Trophoblast cell (in vitro differentiated cells and primary cell): ENCODE measurements around the gene RBM19.

Source experiments
- DNase-seq, 2 donors: peaks; one replicate each; pipeline ENCODE4 v3.0.0-alpha.2; 2016
- H2AFZ ChIP-seq: 2 replicates; pipeline ENCODE4 v1.6.1; 2013; ENCODE audit warnings: low read length, moderate library complexity, mild to moderate bottlenecking; ENCODE audit not compliant: insufficient read depth, poor library complexity
- H2AK5ac ChIP-seq: 2 replicates; pipeline ENCODE4 v1.6.1; 2013; ENCODE audit warnings: mild to moderate bottlenecking, low read length
- H2BK120ac ChIP-seq: 2 replicates; pipeline ENCODE4 v1.6.1; 2013; ENCODE audit warnings: low read length, mild to moderate bottlenecking, moderate library complexity; ENCODE audit not compliant: insufficient read depth, poor library complexity
- H2BK12ac ChIP-seq: 2 replicates; pipeline ENCODE4 v1.6.1; 2013; ENCODE audit warnings: mild to moderate bottlenecking, low read length, moderate library complexity
- H2BK5ac ChIP-seq: 2 replicates; pipeline ENCODE4 v1.6.1; 2013; ENCODE audit warnings: low read length, low read depth, moderate library complexity, mild to moderate bottlenecking; ENCODE audit not compliant: poor library complexity
- H3K14ac ChIP-seq: 2 replicates; pipeline ENCODE4 v1.6.1; 2013; ENCODE audit warnings: mild to moderate bottlenecking, low read length
- H3K18ac ChIP-seq: 2 replicates; pipeline ENCODE4 v1.6.1; 2013; ENCODE audit warnings: mild to moderate bottlenecking, low read length
- H3K23ac ChIP-seq: 2 replicates; pipeline ENCODE4 v1.6.1; 2013; ENCODE audit warnings: low read length
- H3K27ac ChIP-seq: 2 replicates; pipeline ENCODE4 v1.5.1; 2013; ENCODE audit warnings: low read depth, mild to moderate bottlenecking, inconsistent platforms, low read length, moderate library complexity
- H3K27me3 ChIP-seq: 2 replicates; pipeline ENCODE4 v1.6.1; 2013; ENCODE audit warnings: inconsistent platforms, mild to moderate bottlenecking, low read length, moderate library complexity; ENCODE audit not compliant: insufficient read depth
- H3K36me3 ChIP-seq, 2 experiments: 1 replicate in 1 of 2; 2 replicates in 1 of 2; pipeline ENCODE4 v1.6.1; 2013; ENCODE audit warnings: low read length in 2 of 2, mild to moderate bottlenecking in 2 of 2, moderate library complexity in 1 of 2; ENCODE audit not compliant: insufficient read depth in 2 of 2, control insufficient read depth in 1 of 2
- H3K4ac ChIP-seq: 2 replicates; pipeline ENCODE4 v1.6.1; 2013; ENCODE audit warnings: low read depth, mild to moderate bottlenecking, low read length, moderate library complexity
- H3K4me1 ChIP-seq, 2 experiments: 1 replicate in 1 of 2; 2 replicates in 1 of 2; pipeline ENCODE4 v1.6.1; 2013; ENCODE audit warnings: low read length in 2 of 2, mild to moderate bottlenecking in 2 of 2, moderate library complexity in 1 of 2; ENCODE audit not compliant: insufficient read depth in 2 of 2, control insufficient read depth in 1 of 2
- H3K4me2 ChIP-seq: 2 replicates; pipeline ENCODE4 v1.6.1; 2013; ENCODE audit warnings: inconsistent platforms, mild to moderate bottlenecking, low read length, moderate library complexity
- H3K4me3 ChIP-seq: 2 replicates; pipeline ENCODE4 v1.5.1; 2013; ENCODE audit warnings: mild to moderate bottlenecking, low read depth, low read length, inconsistent platforms
- H3K79me1 ChIP-seq: one replicate; pipeline ENCODE4 v1.6.1; 2013; ENCODE audit warnings: low read length
- H3K79me2 ChIP-seq: 2 replicates; pipeline ENCODE4 v1.6.1; 2013; ENCODE audit warnings: low read length, mild to moderate bottlenecking; ENCODE audit not compliant: control insufficient read depth, insufficient read depth, poor library complexity
- H3K9ac ChIP-seq: 2 replicates; pipeline ENCODE4 v1.6.1; 2013; ENCODE audit warnings: mild to moderate bottlenecking, low read length
- H3K9me3 ChIP-seq: 2 replicates; pipeline ENCODE4 v1.6.1; 2013; ENCODE audit warnings: low read depth, mild to moderate bottlenecking, control low read depth, inconsistent platforms, low read length; ENCODE audit not compliant: insufficient read depth
- H4K12ac ChIP-seq: 2 replicates; pipeline ENCODE4 v1.6.1; 2013; ENCODE audit warnings: low read depth, mild to moderate bottlenecking, low read length, moderate library complexity
- H4K8ac ChIP-seq: 2 replicates; pipeline ENCODE4 v1.6.1; 2013; ENCODE audit warnings: low read depth, mild to moderate bottlenecking, low read length, moderate library complexity
- H4K91ac ChIP-seq: one replicate; pipeline ENCODE4 v1.6.1; 2013; ENCODE audit warnings: low read depth, mild to moderate bottlenecking, low read length, moderate library complexity
- WGBS: extraction: QIAGEN DNeasy Blood & Tissue Kit; methylation state at CpG from one replicate; pipeline ENCODE4 v1.1.7; 2013; ENCODE audit warnings: missing lambda C conversion rate; ENCODE audit not compliant: insufficient read length, insufficient coverage; ENCODE audit errors: extremely low coverage; 5-methylcytosine and 5-hydroxymethylcytosine counted together

Gene RBM19

DNA sequence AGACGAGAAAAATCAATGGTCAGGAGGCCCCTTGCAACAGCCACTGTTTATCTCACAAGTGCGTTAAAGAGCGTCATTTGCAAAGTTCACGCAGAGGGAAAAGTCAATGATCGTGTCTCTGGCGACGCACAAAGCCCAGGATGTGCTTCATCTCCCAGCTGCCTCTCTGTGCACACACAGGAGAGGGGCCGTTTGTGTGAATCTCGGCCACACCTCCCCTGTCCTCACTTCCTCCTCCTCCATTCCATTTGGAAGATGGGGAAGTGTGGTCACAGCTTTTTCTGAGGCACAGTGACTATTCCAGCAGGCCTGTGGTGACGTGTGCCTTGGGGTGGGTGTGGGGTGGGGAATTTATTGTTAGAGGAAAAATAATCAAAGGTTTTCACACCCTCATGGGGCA lies 90.4 kb downstream of the RBM19 start:
- DNase-seq: no peak

GRCh38 chr12:113874999-113875561 lies 91.0 kb downstream of the RBM19 start:
- WGBS: no CpG with 5 or more reads among the region's 18 CpGs
- H3K14ac ChIP-seq: no peak overlapping the region
- H2BK5ac ChIP-seq: no peak overlapping the region

More for the DNA sequence above, 90.4 kb downstream of the RBM19 start:
- no peak overlapping the region for H2BK120ac ChIP-seq
- H2BK5ac ChIP-seq: no peak overlapping the region
- no peak overlapping the region for H4K8ac ChIP-seq
- H2AK5ac ChIP-seq: no peak overlapping the region
- H3K18ac ChIP-seq: no peak overlapping the region
- no peak overlapping the region for H2AFZ ChIP-seq
- H3K27ac ChIP-seq: no peak overlapping the region
- H2BK12ac ChIP-seq: no peak overlapping the region
- no peak overlapping the region for H4K12ac ChIP-seq
- no peaks in the 10 kb centered on the region for H3K27me3 ChIP-seq
- no peak overlapping the region for H3K14ac ChIP-seq
- H3K79me1 ChIP-seq: no peaks in the 10 kb centered on the region
- H3K9ac ChIP-seq: no peak overlapping the region
- H3K23ac ChIP-seq: no peak overlapping the region
- no peaks in the 10 kb centered on the region for H3K4me1 ChIP-seq
- no CpG with 5 or more reads among the region's 10 CpGs for WGBS
- no peak overlapping the region for H3K4me3 ChIP-seq
- H3K9me3 ChIP-seq: no peaks in the 10 kb centered on the region
- H3K79me2 ChIP-seq: no peaks in the 10 kb centered on the region
- H3K4me2 ChIP-seq: no peak overlapping the region
- H3K4ac ChIP-seq: no peak overlapping the region
- H4K91ac ChIP-seq: no peak overlapping the region
- H3K36me3 ChIP-seq: peaks cover 6% of the 10 kb centered on the region in 2 experiments

DNA sequence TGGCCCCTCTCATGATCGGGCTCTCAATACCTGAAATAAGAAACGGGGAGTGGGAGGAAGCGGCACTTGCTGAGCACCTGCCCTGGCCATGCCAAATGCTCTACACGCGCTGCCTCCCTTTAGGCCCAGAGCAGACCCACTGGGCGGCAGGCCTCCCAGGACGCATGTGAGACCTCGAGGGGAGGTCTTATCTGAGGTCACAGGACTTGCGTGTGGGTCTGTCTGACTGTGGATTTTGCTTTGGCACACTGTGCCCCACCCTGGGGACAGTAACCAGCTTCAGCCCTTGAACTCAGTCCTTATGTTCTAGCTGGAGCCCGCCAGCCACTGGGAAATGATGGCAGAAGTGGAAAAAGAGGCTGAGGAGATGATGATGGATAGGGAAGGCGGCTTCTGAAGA lies 91.8 kb downstream of the RBM19 start:
- Histone ChIP-seq H4K8ac (no peak overlapping the region), H2AK5ac (no peak overlapping the region), H4K12ac (no peak overlapping the region), H3K27me3 (no peaks in the 10 kb centered on the region), H2BK120ac (no peak overlapping the region), H3K9me3 (no peaks in the 10 kb centered on the region), H3K4ac (no peak overlapping the region), H3K14ac (no peak overlapping the region), H3K79me1 (no peaks in the 10 kb centered on the region), H3K23ac (no peak overlapping the region), H3K4me3 (no peak overlapping the region), H2BK5ac (no peak overlapping the region), H3K4me2 (no peak overlapping the region), H3K79me2 (no peaks in the 10 kb centered on the region), H2AFZ (no peak overlapping the region), H2BK12ac (no peak overlapping the region), H3K4me1 (no peaks in the 10 kb centered on the region), H3K9ac (no peak overlapping the region), H3K27ac (no peak overlapping the region), H3K36me3 (peaks cover 6% of the 10 kb centered on the region in 2 experiments), H3K18ac (no peak overlapping the region), H4K91ac (no peak overlapping the region)
- WGBS: no CpG with 5 or more reads among the region's 11 CpGs
- no peak for DNase-seq

More at GRCh38 chr12:113874999-113875561, 91.0 kb downstream of the RBM19 start:
- Histone ChIP-seq H3K4me3 (no peak overlapping the region), H3K79me1 (no peaks in the 10 kb centered on the region), H4K8ac (no peak overlapping the region), H3K18ac (no peak overlapping the region), H3K36me3 (peaks cover 6% of the 10 kb centered on the region in 2 experiments), H2AFZ (no peak overlapping the region), H3K27ac (no peak overlapping the region), H2BK120ac (no peak overlapping the region), H3K23ac (no peak overlapping the region), H3K9me3 (no peaks in the 10 kb centered on the region), H3K9ac (no peak overlapping the region), H3K79me2 (no peaks in the 10 kb centered on the region), H4K12ac (no peak overlapping the region), H3K4me2 (no peak overlapping the region), H4K91ac (no peak overlapping the region), H3K4ac (no peak overlapping the region), H2AK5ac (no peak overlapping the region), H3K4me1 (no peaks in the 10 kb centered on the region), H2BK12ac (no peak overlapping the region), H3K27me3 (no peaks in the 10 kb centered on the region)
- no peak for DNase-seq

- Histone ChIP-seq H3K27ac (no peak overlapping the region), H2BK120ac (no peak overlapping the region), H3K4me1 (no peaks in the 10 kb centered on the region), H3K36me3 (peaks cover 6% of the 10 kb centered on the region in 2 experiments), H4K91ac (no peak overlapping the region), H3K18ac (no peak overlapping the region), H3K9me3 (no peaks in the 10 kb centered on the region), H3K14ac (no peak overlapping the region), H3K79me2 (no peaks in the 10 kb centered on the region), H4K8ac (no peak overlapping the region), H2BK5ac (no peak overlapping the region), H3K27me3 (no peaks in the 10 kb centered on the region), H3K4me2 (no peak overlapping the region), H2AK5ac (no peak overlapping the region), H3K79me1 (no peaks in the 10 kb centered on the region), H3K9ac (no peak overlapping the region), H3K4ac (no peak overlapping the region), H2AFZ (no peak overlapping the region), H2BK12ac (no peak overlapping the region), H3K23ac (no peak overlapping the region), H3K4me3 (no peak overlapping the region), H4K12ac (no peak overlapping the region)
- DNase-seq: no peak
- no CpG with 5 or more reads among the region's 8 CpGs for WGBS
These were observed 92.4 kb downstream of the RBM19 start for GRCh38 chr12:113873740-113874139.
